DOHH2 (cell line): Measurements from ENCODE around the gene CX3CL1.

Experiments
- CTCF ChIP-seq: fragments of 200-600 bp; sonication (generic); IDR thresholded peaks from one replicate; pipeline ENCODE4 v1.5.1; 2014; ENCODE audit warnings: antibody characterized with exemption, mild to moderate bottlenecking, low read depth, low read length; ENCODE audit not compliant: poor library complexity, severe bottlenecking
- EZH2phosphoT487 ChIP-seq: fragments of 200-600 bp; sonication (generic); IDR thresholded peaks from 2 replicates; pipeline ENCODE4 v1.6.1; 2017; ENCODE audit warnings: borderline replicate concordance, mild to moderate bottlenecking, antibody characterized with exemption, low read length, moderate library complexity, mixed read lengths

- TF ChIP-seq CTCF (no peak), EZH2phosphoT487 (no peak)
Observed at GRCh38 chr16:57343221-57343620, 29.1 kb upstream of the CX3CL1 start.
